NOMO-1 treated with DMSO at 0.1 percent for 48 hours (cell line): ENCODE results near the gene CYB561D2.

Source experiments
- DNase-seq: peaks from one replicate; lab custom pipeline; 2025; ENCODE audit not compliant: unreplicated experiment; lab: John Stamatoyannopoulos, UW

Gene CYB561D2

GRCh38 chr3:50385754-50386153 lies 35.1 kb downstream of the CYB561D2 start:
- DNase-seq = no peak

DNA sequence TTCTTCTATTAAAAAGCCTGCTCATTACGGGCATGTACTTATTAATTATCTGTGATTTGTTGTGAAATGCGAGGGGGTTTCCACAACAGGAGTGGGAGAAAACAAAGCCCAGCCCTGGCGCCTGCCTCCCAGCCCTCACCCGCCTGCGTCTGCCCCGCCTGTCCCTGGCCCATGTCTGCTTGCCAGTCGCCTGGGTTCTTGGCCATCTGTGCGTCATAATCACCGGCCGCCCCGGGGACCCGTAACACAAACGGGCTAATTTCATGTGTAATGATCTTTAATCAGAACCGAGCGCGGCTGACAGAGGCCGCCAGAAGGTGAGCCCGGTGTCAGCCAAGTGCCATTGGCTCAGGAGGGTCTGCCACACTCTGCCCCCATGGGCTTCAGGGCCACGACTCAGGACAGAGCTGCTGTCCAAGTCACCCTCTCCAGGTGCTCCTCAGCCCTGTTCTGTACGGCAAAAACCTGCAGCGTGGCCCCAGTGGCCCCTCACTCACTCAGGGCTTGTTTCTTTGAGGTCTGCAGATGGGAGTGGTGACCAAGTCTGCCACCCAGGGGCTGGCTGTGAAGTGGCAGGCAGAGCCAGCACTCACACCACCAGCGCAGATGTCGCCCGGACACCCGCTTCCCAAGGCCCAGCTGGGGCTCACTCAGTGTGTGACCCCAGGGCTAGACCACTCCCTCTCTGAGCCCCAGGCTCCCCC lies 37.5 kb downstream of the CYB561D2 start:
- DNase-seq = no peak

DNA sequence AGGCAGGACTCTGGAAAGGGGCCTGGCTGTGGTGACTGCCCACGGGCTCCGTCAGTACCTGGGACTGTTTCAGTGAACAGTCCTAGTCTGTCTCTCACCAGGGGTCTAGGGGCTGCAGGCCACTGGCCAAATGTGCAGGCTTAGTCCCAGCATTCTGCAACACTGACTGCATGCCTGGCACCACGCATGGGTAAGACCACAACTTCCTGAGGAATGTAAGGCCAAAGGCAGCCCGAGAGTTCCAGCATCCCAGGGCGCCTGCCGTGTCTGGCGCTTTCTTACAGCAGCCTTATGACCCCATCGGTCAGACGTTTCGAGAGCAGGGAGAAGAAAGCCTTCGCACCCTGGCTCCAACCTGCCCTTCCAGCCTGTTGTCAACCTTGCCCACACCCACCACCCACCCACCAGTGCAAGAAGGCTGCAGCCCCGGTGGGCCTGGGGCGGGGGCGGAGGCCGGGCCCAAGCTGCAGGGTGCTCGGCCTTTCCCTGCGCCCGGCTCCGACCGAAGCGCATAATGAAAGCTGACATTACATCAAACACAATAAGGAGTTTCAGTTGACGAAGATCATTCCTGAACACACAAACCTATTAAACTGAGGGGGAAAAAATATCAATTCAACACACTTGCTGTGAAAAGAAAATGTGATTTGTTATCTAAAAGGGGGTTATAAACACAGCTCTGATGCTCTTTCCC lies 38.2 kb downstream of the CYB561D2 start:
- DNase-seq = no peak

DNA sequence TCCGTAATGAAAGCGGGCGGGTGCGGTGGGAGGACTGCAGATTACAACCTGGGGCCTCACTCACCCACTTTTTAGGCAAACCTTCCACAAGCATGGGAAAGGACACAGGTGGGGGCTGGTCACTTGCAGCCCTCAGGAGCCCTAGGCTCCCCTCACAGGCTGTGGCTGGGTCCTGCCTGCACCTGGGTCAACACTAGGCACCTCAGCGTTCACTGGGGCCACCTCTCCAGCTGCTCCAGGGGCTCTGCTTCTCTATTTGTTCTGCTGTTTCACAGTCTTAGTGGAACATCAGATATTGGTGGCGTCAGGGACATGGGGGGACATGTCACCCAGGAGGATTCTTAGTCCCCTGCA lies 38.7 kb downstream of the CYB561D2 start:
- no peak for DNase-seq

GRCh38 chr3:50390508-50391224 lies 40.0 kb downstream of the CYB561D2 start:
- DNase-seq = no peak

DNA sequence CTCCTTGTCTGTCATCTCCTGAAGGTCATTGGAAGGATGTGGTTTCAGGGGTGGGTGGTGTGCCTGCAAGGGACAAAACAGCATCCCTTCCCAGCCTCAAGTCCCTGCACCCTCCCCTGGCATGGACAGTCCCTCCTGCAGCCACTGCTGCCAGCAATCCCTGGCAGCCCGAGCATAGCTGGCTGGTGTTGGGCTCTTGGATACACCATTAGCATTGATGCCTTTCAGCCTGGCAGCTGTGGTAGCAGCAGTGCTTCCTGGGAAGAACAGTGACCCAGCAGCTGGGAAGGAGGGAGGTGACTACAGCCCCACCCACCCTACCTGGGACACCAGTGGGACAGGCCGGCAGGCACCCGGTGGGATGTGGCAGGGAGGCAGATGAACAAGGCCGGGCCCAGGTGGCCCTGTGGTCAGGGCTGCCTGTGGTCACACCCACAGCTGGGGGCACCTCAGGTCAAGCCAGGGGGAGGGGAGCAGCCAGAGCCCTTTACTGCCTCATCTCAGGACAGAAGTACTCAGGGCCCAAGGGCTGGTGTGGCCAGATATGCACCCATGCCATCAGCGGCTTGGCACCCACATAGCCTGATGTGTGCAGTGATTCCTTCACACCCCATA lies 41.5 kb downstream of the CYB561D2 start:
- DNase-seq = no peak

DNA sequence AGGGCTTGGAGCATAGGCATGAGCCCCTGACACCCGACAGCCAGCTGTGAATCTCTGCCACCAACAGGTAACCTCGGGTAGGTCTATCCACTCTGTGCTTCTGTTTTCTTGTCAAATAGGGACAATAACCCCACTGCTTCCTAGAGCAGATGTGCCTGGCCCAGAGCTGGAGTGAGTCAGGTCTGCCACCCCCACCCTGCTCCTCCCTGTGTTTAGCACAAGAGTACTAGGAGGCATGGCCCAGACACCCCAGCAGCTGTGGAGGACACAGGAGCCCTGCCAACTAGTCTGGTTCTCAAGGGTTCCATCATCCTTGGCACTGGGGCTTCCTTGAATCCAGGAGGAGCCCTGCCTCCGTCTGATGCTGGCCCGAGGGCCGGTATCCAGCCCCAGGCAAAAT lies 42.4 kb downstream of the CYB561D2 start:
- no peak for DNase-seq

- peak; percentile 86 for DNase-seq
Observed at GRCh38 chr3:50395070-50395860, 44.6 kb downstream of the CYB561D2 start.

- no peak for DNase-seq
Observed at GRCh38 chr3:50396502-50396901, 45.8 kb downstream of the CYB561D2 start.

GRCh38 chr3:50401978-50402595 lies 51.4 kb downstream of the CYB561D2 start:
- DNase-seq = no peak
